ENCODE measurements around the gene STH. TPM values are rescaled to one million over a fixed set of nuclear protein-coding genes. Genes with fewer than 3 reads are reported as not detected.

Gene STH
- total RNA-seq, 1 experiment from 2014 or later = not detected

- no peaks in the 10 kb centered on the region for H3K36me3 ChIP-seq (ENCODE audit: control insufficient read depth, insufficient read depth, low read length)
- Mint-ChIP-seq H3K9me3 (ENCODE audit: unreplicated experiment) (peaks cover 12% of the 10 kb centered on the region), H3K36me3 (ENCODE audit: insufficient read depth, unreplicated experiment) (no peaks in the 10 kb centered on the region), H3K4me1 (ENCODE audit: low read depth, unreplicated experiment) (no peaks in the 10 kb centered on the region), H3K27ac (ENCODE audit: unreplicated experiment) (no peak overlapping the region), H3K27me3 (ENCODE audit: insufficient read depth, unreplicated experiment) (peaks cover 5% of the 10 kb centered on the region), H3K4me3 (ENCODE audit: unreplicated experiment) (no peak overlapping the region)
- intact Hi-C loops (cut with micrococcal nuclease; ENCODE audit: unreplicated experiment) = no loop called here
- no peak overlapping the region for H3K4me3 ChIP-seq (ENCODE audit: low read depth, low read length)
- CTCF ChIA-PET = no interaction called here
- POLR2A ChIA-PET = interaction anchor here (0.6 kb wide), 1 partner anchor 16 kb away, joined by 3 read pairs; no protein-coding TSS in a partner anchor
- no peak for TF ChIP-seq CTCF (IDR thresholded peaks at IDR 0.05; ENCODE audit: insufficient read depth in 1 of 2, low read depth in 1 of 2, low read length in 1 of 2, severe bottlenecking in 1 of 2, unreplicated experiment in 1 of 2)
- BruUV-seq (replicated peaks) = no TSS peak
- peaks cover 8% of the 10 kb centered on the region; the same call in 1 of the 2 replicates for H3K9me3 ChIP-seq
- no peak for DNase-seq
- H3K27me3 ChIP-seq (replicated peaks; ENCODE audit: control insufficient read depth, insufficient read depth, low read length) = no peaks in the 10 kb centered on the region
- 0 out of 2 replicates have a peak, but pooled peaks cover 8% of the 10 kb centered on the region for H3K4me1 ChIP-seq
Observed at GRCh38 chr17:45973946-45974859, 24.8 kb upstream of the STH start.

DNA sequence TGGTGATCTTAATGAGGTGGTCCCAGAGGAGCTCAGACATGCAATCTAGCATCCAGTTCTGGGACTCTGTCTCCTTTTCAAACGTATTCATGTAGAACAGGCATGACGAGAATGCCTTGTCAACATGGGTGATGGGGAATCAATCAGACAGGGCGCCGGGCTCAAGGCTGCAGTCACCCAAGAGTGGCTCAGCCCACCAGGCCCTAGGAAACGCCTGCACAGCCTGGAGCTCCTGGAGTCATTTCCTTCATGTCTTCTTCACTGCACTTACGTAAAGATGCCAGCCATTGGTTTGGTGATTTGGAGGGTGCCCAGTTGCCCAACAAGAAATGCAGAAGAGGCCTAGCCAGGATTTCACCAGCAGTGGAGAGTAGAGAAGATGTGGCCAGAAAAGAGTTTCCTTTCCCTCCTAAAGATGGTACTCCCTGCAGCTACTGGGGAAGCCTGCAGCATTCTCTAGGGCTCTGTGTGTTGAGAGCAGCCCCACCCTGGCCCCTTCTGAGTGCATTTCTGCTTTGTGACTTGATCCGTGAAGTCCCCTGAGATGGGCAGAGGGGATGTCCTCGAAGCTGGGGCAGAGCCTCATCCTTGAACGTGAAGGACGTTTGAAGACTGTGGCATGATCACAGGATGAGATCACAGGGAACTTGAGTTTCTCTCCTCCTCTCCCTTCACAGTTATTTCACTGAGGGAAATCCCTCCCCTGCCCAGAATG, 24.0 kb upstream of the STH start:
- H3K27me3 Mint-ChIP-seq (ENCODE audit: insufficient read depth, unreplicated experiment) = no peaks in the 10 kb centered on the region
- no TSS peak for BruUV-seq (replicated peaks)
- Histone ChIP-seq H3K36me3 (ENCODE audit: control insufficient read depth, insufficient read depth, low read length) (no peaks in the 10 kb centered on the region), H3K4me1 (0 out of 2 replicates have a peak, but pooled peaks cover 8% of the 10 kb centered on the region), H3K4me3 (ENCODE audit: low read depth, low read length) (no peak overlapping the region), H3K9me3 (peaks cover 8% of the 10 kb centered on the region; the same call in 1 of the 2 replicates), H3K27me3 (replicated peaks; ENCODE audit: control insufficient read depth, insufficient read depth, low read length) (no peaks in the 10 kb centered on the region)
- no peak for DNase-seq
- ChIA-PET POLR2A (no interaction called here), CTCF (no interaction called here)
- H3K9me3 Mint-ChIP-seq (ENCODE audit: unreplicated experiment) = peaks cover 3% of the 10 kb centered on the region
- H3K4me1 Mint-ChIP-seq (ENCODE audit: low read depth, unreplicated experiment) = no peaks in the 10 kb centered on the region
- no peak for TF ChIP-seq CTCF (IDR thresholded peaks at IDR 0.05; ENCODE audit: insufficient read depth in 1 of 2, low read depth in 1 of 2, low read length in 1 of 2, severe bottlenecking in 1 of 2, unreplicated experiment in 1 of 2)
- H3K4me3 Mint-ChIP-seq (ENCODE audit: unreplicated experiment) = no peak overlapping the region
- H3K27ac Mint-ChIP-seq (ENCODE audit: unreplicated experiment) = no peak overlapping the region
- intact Hi-C loops (cut with micrococcal nuclease; ENCODE audit: unreplicated experiment) = no loop called here
- no peaks in the 10 kb centered on the region for H3K36me3 Mint-ChIP-seq (ENCODE audit: insufficient read depth, unreplicated experiment)

- Mint-ChIP-seq H3K4me3 (ENCODE audit: unreplicated experiment) (no peak overlapping the region), H3K36me3 (ENCODE audit: insufficient read depth, unreplicated experiment) (no peaks in the 10 kb centered on the region), H3K9me3 (ENCODE audit: unreplicated experiment) (no peaks in the 10 kb centered on the region), H3K27ac (ENCODE audit: unreplicated experiment) (no peak overlapping the region), H3K4me1 (ENCODE audit: low read depth, unreplicated experiment) (no peaks in the 10 kb centered on the region), H3K27me3 (ENCODE audit: insufficient read depth, unreplicated experiment) (no peaks in the 10 kb centered on the region)
- no peak for TF ChIP-seq CTCF (IDR thresholded peaks at IDR 0.05; ENCODE audit: insufficient read depth in 1 of 2, low read depth in 1 of 2, low read length in 1 of 2, severe bottlenecking in 1 of 2, unreplicated experiment in 1 of 2)
- ChIA-PET POLR2A (no interaction called here), CTCF (no interaction called here)
- Histone ChIP-seq H3K36me3 (ENCODE audit: control insufficient read depth, insufficient read depth, low read length) (no peaks in the 10 kb centered on the region), H3K9me3 (peaks cover 8% of the 10 kb centered on the region; the same call in 1 of the 2 replicates), H3K27me3 (replicated peaks; ENCODE audit: control insufficient read depth, insufficient read depth, low read length) (no peaks in the 10 kb centered on the region), H3K4me1 (0 out of 2 replicates have a peak, but pooled peaks cover 8% of the 10 kb centered on the region), H3K4me3 (ENCODE audit: low read depth, low read length) (no peak overlapping the region)
- intact Hi-C loops (cut with micrococcal nuclease; ENCODE audit: unreplicated experiment) = no loop called here
- no peak for DNase-seq
- BruUV-seq (replicated peaks) = no TSS peak
Observed at GRCh38 chr17:45975640-45976295, 23.3 kb upstream of the STH start.

Data from Caco-2 (cell line).